Liver (tissue), 9 donors: ENCODE data around the gene KRTAP20-3. TPM values are rescaled to one million over a fixed set of nuclear protein-coding genes. Genes with fewer than 3 reads are reported as not detected.

Experiments
- DNase-seq: peaks from one replicate; pipeline ENCODE4 v3.0.0-alpha.2; 2017; ENCODE audit warnings: low spot score
- H3K27ac ChIP-seq, 2 donors: one replicate each; pipeline ENCODE4 v1.7.0; 2013; ENCODE audit warnings: inconsistent platforms in 2 of 2, low read length in 2 of 2, control low read depth in 1 of 2, low read depth in 1 of 2, mild to moderate bottlenecking in 1 of 2
- H3K27me3 ChIP-seq, 4 donors: one replicate each; pipeline versions ENCODE4 v1.6.1 to v1.7.0; 2013; ENCODE audit warnings: low read length in 3 of 4, inconsistent platforms in 1 of 4, mild to moderate bottlenecking in 1 of 4, moderate library complexity in 1 of 4; ENCODE audit not compliant: control insufficient read depth in 4 of 4, insufficient read depth in 4 of 4
- H3K36me3 ChIP-seq, 4 donors: one replicate each; pipeline versions ENCODE4 v1.6.1 to v1.7.0; 2013; ENCODE audit warnings: low read length in 3 of 4, mild to moderate bottlenecking in 3 of 4, low read depth in 1 of 4, moderate library complexity in 1 of 4; ENCODE audit not compliant: control insufficient read depth in 4 of 4, insufficient read depth in 3 of 4
- H3K4me1 ChIP-seq, 4 donors: one replicate each; pipeline versions ENCODE4 v1.6.1 to v1.7.0; 2013; ENCODE audit warnings: low read length in 3 of 4, mild to moderate bottlenecking in 3 of 4, moderate library complexity in 1 of 4; ENCODE audit not compliant: control insufficient read depth in 4 of 4, insufficient read depth in 4 of 4
- H3K4me3 ChIP-seq, 3 donors: one replicate each; pipeline versions ENCODE4 v1.6.1 to v1.7.0; 2013; ENCODE audit warnings: low read length in 3 of 3, control low read depth in 1 of 3, low read depth in 1 of 3, mild to moderate bottlenecking in 1 of 3
- H3K9ac ChIP-seq, 2 donors: one replicate each; pipeline ENCODE4 v1.7.0; 2013; ENCODE audit warnings: low read length in 2 of 2, mild to moderate bottlenecking in 2 of 2, moderate library complexity in 2 of 2, control low read depth in 1 of 2, low read depth in 1 of 2
- H3K9me3 ChIP-seq, 4 donors: one replicate each; pipeline versions ENCODE4 v1.6.1 to v1.7.0; 2013; ENCODE audit warnings: low read length in 3 of 4; ENCODE audit not compliant: control insufficient read depth in 4 of 4
- FOXA1 ChIP-seq: IDR thresholded peaks from 2 replicates; pipeline ENCODE4 v1.6.1; 2016; ENCODE audit warnings: antibody characterized with exemption
- FOXA2 ChIP-seq: IDR thresholded peaks from 2 replicates; pipeline ENCODE4 v1.6.1; 2016; ENCODE audit warnings: antibody characterized with exemption
- HNF4A ChIP-seq, 2 donors: conservative IDR thresholded peaks; 2 replicates each; pipeline ENCODE4 v1.6.1; 2016; ENCODE audit warnings: antibody characterized with exemption in 2 of 2, mild to moderate bottlenecking in 2 of 2
- RAD21 ChIP-seq, 2 donors: IDR thresholded peaks; 2 replicates each; pipeline ENCODE4 v1.6.1; 2016; ENCODE audit warnings: antibody characterized with exemption in 2 of 2, mild to moderate bottlenecking in 2 of 2
- SP1 ChIP-seq: IDR thresholded peaks from 2 replicates; pipeline ENCODE4 v1.6.1; 2018; ENCODE audit warnings: antibody characterized with exemption, mild to moderate bottlenecking
- TAF1 ChIP-seq: conservative IDR thresholded peaks from 2 replicates; pipeline ENCODE4 v1.6.1; 2016; ENCODE audit warnings: antibody characterized with exemption, mild to moderate bottlenecking
- WGBS: extraction: QIAGEN DNeasy Blood & Tissue Kit; methylation state at CpG from one replicate; pipeline ENCODE4 v1.1.7; 2013; 5-methylcytosine and 5-hydroxymethylcytosine counted together
- polyA plus RNA-seq, 2 donors: library from polyadenylated mRNA; stranded (reverse) in 1 of 2; unstranded in 1 of 2; fragments of 200-250 nt in 1 of 2; fragments of >200 nt in 1 of 2; fragmentation: Nextera tagmentation in 1 of 2; extraction: Ambion mirVana in 1 of 2; gene quantifications; one replicate each; pipeline versions ENCODE4 v1.2.1 to v1.2.3, GENCODE V29; 2013 to 2015
- total RNA-seq, 2 donors: library from RNA; depleted of rRNA; stranded (reverse); fragments of >200 nt; gene quantifications; one replicate each; pipeline ENCODE4 v1.2.3, GENCODE V29; 2014
- TF ChIP-seq, protein P1 (sequence below): IDR thresholded peaks from 2 replicates; pipeline ENCODE4 v1.6.1; 2016; ENCODE audit warnings: antibody characterized with exemption
- TF ChIP-seq, protein P2 (sequence below): IDR thresholded peaks from 2 replicates; pipeline ENCODE4 v1.6.1; 2016; ENCODE audit warnings: antibody characterized with exemption
- TF ChIP-seq, protein P3 (sequence below): fragments of 150-350 bp; IDR thresholded peaks from 2 replicates; pipeline ENCODE4 v1.5.1; 2017; ENCODE audit warnings: improper control_type of control experiment, low read depth, low read length; ENCODE audit not compliant: missing input control
- TF ChIP-seq, protein P4 (sequence below): IDR thresholded peaks from 2 replicates; pipeline ENCODE4 v1.6.1; 2016; ENCODE audit warnings: antibody characterized with exemption
- donor health status: healthy.
- donor health status: healthy.
- donor health status: healthy.
- donor health status: healthy.
- donor health status: healthy.

The KRTAP20-3 gene
- total and polyA plus RNA-seq, 4 donors, result not detected

DNA sequence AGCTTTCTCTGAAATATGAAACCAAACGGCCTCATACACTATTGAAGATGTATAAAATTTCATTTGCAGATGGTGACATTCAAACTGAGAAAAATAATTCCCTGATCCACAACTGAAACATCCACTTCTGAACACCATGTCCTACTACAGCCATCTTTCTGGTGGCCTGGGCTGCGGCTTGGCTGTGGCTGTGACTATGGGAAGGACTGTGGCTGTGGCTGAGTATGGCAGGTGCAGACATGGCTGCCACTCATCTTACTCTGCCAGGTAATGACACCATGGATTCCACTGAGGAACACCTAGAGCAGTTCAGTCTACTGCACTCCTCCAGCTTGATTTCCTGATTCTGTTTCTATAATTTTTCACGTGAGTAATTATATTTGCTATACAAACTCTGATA, 22.1 kb upstream of the KRTAP20-3 start, which contains the start of gene KRTAP20-4:
KRTAP20-4 (plus strand) TSS at position 106 of the 400 bp plus-strand sequence.
- no peak within 1 kb of the TSS for H3K9ac ChIP-seq
- no peak within 1 kb of the TSS for H3K27ac ChIP-seq
- no peak within 1 kb of the TSS for H3K4me3 ChIP-seq
- H3K27me3 ChIP-seq, result no peaks in the 10 kb centered on the region
- no peaks in the 10 kb centered on the region for H3K36me3 ChIP-seq
- WGBS, result 66% methylated on average over 3 of the region's 3 CpGs
- no peak for TF ChIP-seq SP1
- TF ChIP-seq, protein P1, sequence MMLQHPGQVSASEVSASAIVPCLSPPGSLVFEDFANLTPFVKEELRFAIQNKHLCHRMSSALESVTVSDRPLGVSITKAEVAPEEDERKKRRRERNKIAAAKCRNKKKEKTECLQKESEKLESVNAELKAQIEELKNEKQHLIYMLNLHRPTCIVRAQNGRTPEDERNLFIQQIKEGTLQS, result no peak
- no peak for TF ChIP-seq FOXA2
- no peak for TF ChIP-seq HNF4A (conservative IDR thresholded peaks at IDR 0.05)
- TF ChIP-seq TAF1, result no peak
- no peak for TF ChIP-seq RAD21 (IDR thresholded peaks at IDR 0.05)
- no peak for TF ChIP-seq FOXA1
- TF ChIP-seq, protein P2, sequence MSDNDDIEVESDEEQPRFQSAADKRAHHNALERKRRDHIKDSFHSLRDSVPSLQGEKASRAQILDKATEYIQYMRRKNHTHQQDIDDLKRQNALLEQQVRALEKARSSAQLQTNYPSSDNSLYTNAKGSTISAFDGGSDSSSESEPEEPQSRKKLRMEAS, result no peak
- TF ChIP-seq, protein P3, sequence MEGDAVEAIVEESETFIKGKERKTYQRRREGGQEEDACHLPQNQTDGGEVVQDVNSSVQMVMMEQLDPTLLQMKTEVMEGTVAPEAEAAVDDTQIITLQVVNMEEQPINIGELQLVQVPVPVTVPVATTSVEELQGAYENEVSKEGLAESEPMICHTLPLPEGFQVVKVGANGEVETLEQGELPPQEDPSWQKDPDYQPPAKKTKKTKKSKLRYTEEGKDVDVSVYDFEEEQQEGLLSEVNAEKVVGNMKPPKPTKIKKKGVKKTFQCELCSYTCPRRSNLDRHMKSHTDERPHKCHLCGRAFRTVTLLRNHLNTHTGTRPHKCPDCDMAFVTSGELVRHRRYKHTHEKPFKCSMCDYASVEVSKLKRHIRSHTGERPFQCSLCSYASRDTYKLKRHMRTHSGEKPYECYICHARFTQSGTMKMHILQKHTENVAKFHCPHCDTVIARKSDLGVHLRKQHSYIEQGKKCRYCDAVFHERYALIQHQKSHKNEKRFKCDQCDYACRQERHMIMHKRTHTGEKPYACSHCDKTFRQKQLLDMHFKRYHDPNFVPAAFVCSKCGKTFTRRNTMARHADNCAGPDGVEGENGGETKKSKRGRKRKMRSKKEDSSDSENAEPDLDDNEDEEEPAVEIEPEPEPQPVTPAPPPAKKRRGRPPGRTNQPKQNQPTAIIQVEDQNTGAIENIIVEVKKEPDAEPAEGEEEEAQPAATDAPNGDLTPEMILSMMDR, result no peak
- no peaks in the 10 kb centered on the region for H3K4me1 ChIP-seq
- DNase-seq, result no peak
- H3K9me3 ChIP-seq, result no peaks in the 10 kb centered on the region

DNA sequence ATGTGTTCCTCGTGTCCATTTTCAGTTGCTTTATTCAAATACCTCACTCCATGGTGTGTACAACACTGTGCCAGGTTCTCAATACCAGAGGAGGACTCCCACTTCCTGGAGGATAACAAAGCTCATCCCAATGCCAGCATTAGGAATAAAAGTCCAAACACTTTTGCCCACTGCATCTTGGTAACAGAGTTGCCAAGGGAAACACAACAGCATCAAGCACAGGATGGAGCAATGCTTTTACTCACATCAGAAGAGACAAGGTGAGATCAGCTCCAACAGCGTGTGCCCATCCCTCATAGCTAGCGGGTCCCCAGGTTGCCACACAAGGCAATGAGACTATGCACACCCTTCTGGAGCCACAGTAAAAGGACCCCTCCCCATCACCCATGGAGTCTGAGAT, 19.3 kb upstream of the KRTAP20-3 start:
- no peak overlapping the region for H3K27ac ChIP-seq
- H3K4me1 ChIP-seq, result no peaks in the 10 kb centered on the region
- 78% methylated on average over 3 of the region's 3 CpGs for WGBS
- H3K4me3 ChIP-seq, result no peak overlapping the region
- H3K27me3 ChIP-seq, result no peaks in the 10 kb centered on the region
- DNase-seq, result no peak
- H3K36me3 ChIP-seq, result no peaks in the 10 kb centered on the region
- no peak for TF ChIP-seq RAD21 (IDR thresholded peaks at IDR 0.05)
- TF ChIP-seq SP1, result no peak
- no peak for TF ChIP-seq FOXA1
- TF ChIP-seq, protein P3, result no peak
- TF ChIP-seq, protein P4, sequence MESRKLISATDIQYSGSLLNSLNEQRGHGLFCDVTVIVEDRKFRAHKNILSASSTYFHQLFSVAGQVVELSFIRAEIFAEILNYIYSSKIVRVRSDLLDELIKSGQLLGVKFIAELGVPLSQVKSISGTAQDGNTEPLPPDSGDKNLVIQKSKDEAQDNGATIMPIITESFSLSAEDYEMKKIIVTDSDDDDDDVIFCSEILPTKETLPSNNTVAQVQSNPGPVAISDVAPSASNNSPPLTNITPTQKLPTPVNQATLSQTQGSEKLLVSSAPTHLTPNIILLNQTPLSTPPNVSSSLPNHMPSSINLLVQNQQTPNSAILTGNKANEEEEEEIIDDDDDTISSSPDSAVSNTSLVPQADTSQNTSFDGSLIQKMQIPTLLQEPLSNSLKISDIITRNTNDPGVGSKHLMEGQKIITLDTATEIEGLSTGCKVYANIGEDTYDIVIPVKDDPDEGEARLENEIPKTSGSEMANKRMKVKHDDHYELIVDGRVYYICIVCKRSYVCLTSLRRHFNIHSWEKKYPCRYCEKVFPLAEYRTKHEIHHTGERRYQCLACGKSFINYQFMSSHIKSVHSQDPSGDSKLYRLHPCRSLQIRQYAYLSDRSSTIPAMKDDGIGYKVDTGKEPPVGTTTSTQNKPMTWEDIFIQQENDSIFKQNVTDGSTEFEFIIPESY, result no peak
- H3K9me3 ChIP-seq, result no peaks in the 10 kb centered on the region
- no peak overlapping the region for H3K9ac ChIP-seq
